Epithelial cell of esophagus (primary cell): ENCODE data around the gene ITSN1.

Experiments
- DNase-seq: peaks from one replicate; pipeline ENCODE4 v3.0.0; 2010; ENCODE audit warnings: low read depth
- H3K4me3 ChIP-seq: 2 replicates; pipeline ENCODE4 v1.5.1; 2011; ENCODE audit warnings: mild to moderate bottlenecking, low read length, control low read depth
- CTCF ChIP-seq: IDR thresholded peaks from 2 replicates; pipeline ENCODE4 v1.5.1; 2011; ENCODE audit warnings: low read depth, mild to moderate bottlenecking, low read length, control low read depth, inconsistent platforms; ENCODE audit not compliant: insufficient read depth; ENCODE audit errors: missing control alignments

The ITSN1 gene

GRCh38 chr21:33831962-33832659, 189.8 kb downstream of the ITSN1 start:
- no peak overlapping the region for H3K4me3 ChIP-seq
- no peak for DNase-seq
- no peak for TF ChIP-seq CTCF

- DNase-seq, result no peak
- H3K4me3 ChIP-seq, result no peak overlapping the region
- no peak for TF ChIP-seq CTCF
These were observed 192.7 kb downstream of the ITSN1 start for GRCh38 chr21:33834801-33835500.

- DNase-seq, result no peak
- no peak for TF ChIP-seq CTCF
- H3K4me3 ChIP-seq, result no peak overlapping the region
These were observed 193.6 kb downstream of the ITSN1 start for GRCh38 chr21:33835920-33836319.

GRCh38 chr21:33836408-33836807, 194.1 kb downstream of the ITSN1 start:
- H3K4me3 ChIP-seq, result no peak overlapping the region
- DNase-seq, result no peak
- TF ChIP-seq CTCF, result no peak

- DNase-seq, result no peak
- TF ChIP-seq CTCF, result no peak
- H3K4me3 ChIP-seq, result no peak overlapping the region
These were observed 196.9 kb downstream of the ITSN1 start for GRCh38 chr21:33839167-33839716.

GRCh38 chr21:33839806-33840205, 197.5 kb downstream of the ITSN1 start:
- no peak overlapping the region for H3K4me3 ChIP-seq
- no peak for DNase-seq
- TF ChIP-seq CTCF, result no peak
